HepG2 (cell line): Measurements from ENCODE around the gene CTSZ. TPM values are rescaled to one million over a fixed set of nuclear protein-coding genes. Genes with fewer than 3 reads are reported as not detected.

Experiments used
- ATF7-NPFF ChIP-seq: sonication (generic); formaldehyde crosslinking; IDR thresholded peaks from 2 replicates; pipeline ENCODE4 v1.8.1; 2023; ENCODE audit warnings: mild to moderate bottlenecking, low read depth, missing genetic modification reagents, moderate library complexity
- HINFP ChIP-seq: sonication (generic); formaldehyde crosslinking; IDR thresholded peaks from 2 replicates; pipeline ENCODE4 v1.4.0; 2020; ENCODE audit warnings: low read depth, mild to moderate bottlenecking, missing genetic modification reagents
- MZF1 ChIP-seq: sonication (generic); formaldehyde crosslinking; IDR thresholded peaks from 2 replicates; pipeline ENCODE4 v1.8.1; 2023; ENCODE audit warnings: mild to moderate bottlenecking, missing genetic modification reagents, borderline replicate concordance
- REL ChIP-seq: sonication (generic); formaldehyde crosslinking; conservative IDR thresholded peaks from 2 replicates; pipeline ENCODE4 v1.8.0; 2022; ENCODE audit warnings: mild to moderate bottlenecking, missing genetic modification reagents, moderate library complexity
- RELA ChIP-seq: sonication (generic); formaldehyde crosslinking; IDR thresholded peaks from 2 replicates; pipeline ENCODE4 v1.4.0; 2020; ENCODE audit warnings: missing genetic modification reagents
- SRSF9 ChIP-seq: fragments of 200-400 bp; formaldehyde crosslinking; IDR thresholded peaks from 2 replicates; pipeline ENCODE4 v1.6.1; 2018; ENCODE audit warnings: borderline replicate concordance, mild to moderate bottlenecking, low read depth, low read length; ENCODE audit not compliant: insufficient read depth, poor library complexity, severe bottlenecking
- THAP11 ChIP-seq: IDR thresholded peaks from 2 replicates; pipeline ENCODE4 v1.6.1; 2016; ENCODE audit warnings: missing biosample characterization, missing genetic modification reagents
- ZNF143 ChIP-seq: sonication (generic); formaldehyde crosslinking; IDR thresholded peaks from 2 replicates; pipeline ENCODE4 v1.4.0; 2020; ENCODE audit warnings: missing genetic modification reagents
- ZNF326 ChIP-seq: sonication (generic); formaldehyde crosslinking; IDR thresholded peaks from 2 replicates; pipeline ENCODE4 v1.4.0; 2020; ENCODE audit warnings: missing genetic modification reagents, borderline replicate concordance
- ZNF616 ChIP-seq: sonication (generic); formaldehyde crosslinking; IDR thresholded peaks from 2 replicates; pipeline ENCODE4 v1.5.0; 2020; ENCODE audit warnings: low read depth, mild to moderate bottlenecking, missing genetic modification reagents
- ZNF768 ChIP-seq: sonication (generic); formaldehyde crosslinking; IDR thresholded peaks from 2 replicates; pipeline ENCODE4 v1.4.0; 2020; ENCODE audit warnings: missing genetic modification reagents
- ZSCAN12 ChIP-seq: sonication (generic); formaldehyde crosslinking; IDR thresholded peaks from 2 replicates; pipeline ENCODE4 v1.9.0; 2021; ENCODE audit warnings: mild to moderate bottlenecking, missing genetic modification reagents
- polyA plus RNA-seq, 8 experiments: library from polyadenylated mRNA; depleted of rRNA in 3 of 8; stranded (reverse) in 7 of 8; unstranded in 1 of 8; fragments of >200 nt; fragmentation: Illumina TruSeq in 4 of 8; extraction: Trizol in 4 of 8; gene quantifications; 2 replicates each; pipeline versions ENCODE4 v1.2.1 to v1.2.3, GENCODE V29; 2011 to 2016; ENCODE audit warnings: low read depth in 4 of 8, missing spikeins in 1 of 8, mixed read lengths in 1 of 8; ENCODE audit not compliant: insufficient read depth in 1 of 8
- total RNA-seq, 5 experiments: library from RNA; depleted of rRNA; stranded (reverse); fragments of >200 nt; fragmentation: Illumina TruSeq; extraction: Trizol; gene quantifications; 2 replicates each; pipeline ENCODE4 v1.2.3, GENCODE V29; 2016; ENCODE audit warnings: low read depth in 1 of 5
- TF ChIP-seq, protein P1 (sequence below), 2 experiments: fragments of 450-650 bp in 1 of 2; sonication (generic) in 1 of 2; formaldehyde crosslinking in 1 of 2; IDR thresholded peaks; 2 replicates each; pipeline versions ENCODE4 v1.6.1 to v1.8.0; 2016 to 2022; ENCODE audit warnings: antibody characterized with exemption in 1 of 2, mild to moderate bottlenecking in 1 of 2, missing genetic modification reagents in 1 of 2
- TF ChIP-seq, protein P2 (sequence below): sonication (generic); formaldehyde crosslinking; IDR thresholded peaks from 2 replicates; pipeline ENCODE4 v1.5.0; 2020; ENCODE audit warnings: missing genetic modification reagents, mild to moderate bottlenecking, borderline replicate concordance
- TF ChIP-seq, protein P3 (sequence below): sonication (generic); formaldehyde crosslinking; IDR thresholded peaks from 2 replicates; pipeline ENCODE4 v1.4.0; 2020; ENCODE audit warnings: missing genetic modification reagents

Gene CTSZ
- total and polyA plus RNA-seq, 2 of the 13 experiments (the other 11 are each of a cell fraction or from before 2014, with no cell fraction given): 0.33 TPM; not detected in 1

DNA sequence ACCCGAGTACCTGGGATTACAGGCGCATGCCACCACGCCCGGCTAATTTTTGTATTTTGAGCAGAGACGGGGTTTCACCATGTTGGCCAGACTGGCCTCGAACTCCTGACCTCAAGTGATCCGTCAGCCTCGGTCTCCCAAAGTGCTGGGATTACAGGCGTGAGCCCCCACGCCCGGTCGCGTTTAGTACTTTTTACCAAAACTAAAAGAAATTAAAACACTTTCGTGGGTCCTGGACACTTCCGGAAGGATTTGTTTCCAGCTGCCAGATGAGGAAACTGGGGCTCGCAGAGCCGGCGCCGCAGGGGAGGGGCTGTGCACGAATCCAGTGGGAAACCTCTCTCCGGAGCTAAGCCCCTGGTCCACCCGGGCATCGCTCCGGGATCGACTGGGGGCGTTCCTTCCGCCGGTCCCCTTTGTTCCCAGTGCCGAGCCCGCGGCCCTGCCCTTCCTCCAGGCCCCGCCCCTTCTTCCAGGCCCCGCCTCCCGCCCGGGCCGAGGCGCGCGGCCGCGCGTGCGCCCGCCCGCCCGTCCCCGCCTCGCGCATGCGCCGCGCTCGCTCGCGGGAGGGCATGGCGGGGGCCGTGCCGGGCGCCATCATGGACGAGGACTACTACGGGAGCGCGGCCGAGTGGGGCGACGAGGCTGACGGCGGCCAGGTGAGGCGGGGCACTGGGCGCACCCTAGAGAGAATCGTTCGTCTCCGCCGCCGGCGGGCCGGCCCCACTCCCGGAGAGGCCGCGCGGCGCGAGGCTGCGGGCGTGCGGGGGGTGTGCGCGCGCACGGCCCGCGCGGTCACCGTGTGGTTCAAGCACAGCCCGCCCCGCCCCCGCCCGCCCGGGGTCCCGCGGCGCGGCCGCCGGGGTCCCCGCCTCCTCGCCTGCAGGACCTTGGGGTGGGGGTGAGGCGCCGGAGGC is 26.1 kb downstream of the CTSZ start, which contains the start of gene NELFCD (continued):
- TF ChIP-seq, protein P1, sequence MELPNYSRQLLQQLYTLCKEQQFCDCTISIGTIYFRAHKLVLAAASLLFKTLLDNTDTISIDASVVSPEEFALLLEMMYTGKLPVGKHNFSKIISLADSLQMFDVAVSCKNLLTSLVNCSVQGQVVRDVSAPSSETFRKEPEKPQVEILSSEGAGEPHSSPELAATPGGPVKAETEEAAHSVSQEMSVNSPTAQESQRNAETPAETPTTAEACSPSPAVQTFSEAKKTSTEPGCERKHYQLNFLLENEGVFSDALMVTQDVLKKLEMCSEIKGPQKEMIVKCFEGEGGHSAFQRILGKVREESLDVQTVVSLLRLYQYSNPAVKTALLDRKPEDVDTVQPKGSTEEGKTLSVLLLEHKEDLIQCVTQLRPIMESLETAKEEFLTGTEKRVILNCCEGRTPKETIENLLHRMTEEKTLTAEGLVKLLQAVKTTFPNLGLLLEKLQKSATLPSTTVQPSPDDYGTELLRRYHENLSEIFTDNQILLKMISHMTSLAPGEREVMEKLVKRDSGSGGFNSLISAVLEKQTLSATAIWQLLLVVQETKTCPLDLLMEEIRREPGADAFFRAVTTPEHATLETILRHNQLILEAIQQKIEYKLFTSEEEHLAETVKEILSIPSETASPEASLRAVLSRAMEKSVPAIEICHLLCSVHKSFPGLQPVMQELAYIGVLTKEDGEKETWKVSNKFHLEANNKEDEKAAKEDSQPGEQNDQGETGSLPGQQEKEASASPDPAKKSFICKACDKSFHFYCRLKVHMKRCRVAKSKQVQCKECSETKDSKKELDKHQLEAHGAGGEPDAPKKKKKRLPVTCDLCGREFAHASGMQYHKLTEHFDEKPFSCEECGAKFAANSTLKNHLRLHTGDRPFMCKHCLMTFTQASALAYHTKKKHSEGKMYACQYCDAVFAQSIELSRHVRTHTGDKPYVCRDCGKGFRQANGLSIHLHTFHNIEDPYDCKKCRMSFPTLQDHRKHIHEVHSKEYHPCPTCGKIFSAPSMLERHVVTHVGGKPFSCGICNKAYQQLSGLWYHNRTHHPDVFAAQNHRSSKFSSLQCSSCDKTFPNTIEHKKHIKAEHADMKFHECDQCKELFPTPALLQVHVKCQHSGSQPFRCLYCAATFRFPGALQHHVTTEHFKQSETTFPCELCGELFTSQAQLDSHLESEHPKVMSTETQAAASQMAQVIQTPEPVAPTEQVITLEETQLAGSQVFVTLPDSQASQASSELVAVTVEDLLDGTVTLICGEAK (IDR thresholded peaks at IDR 0.05): no peak
- TF ChIP-seq, protein P1 (CRISPR knock-in tag; IDR thresholded peaks at IDR 0.05): peak; percentile 42; the same call in 1 of the 2 replicates
- TF ChIP-seq ZNF326: no peak
- no peak for TF ChIP-seq MZF1
- TF ChIP-seq REL (CRISPR knock-in tag): no peak
- TF ChIP-seq THAP11 (CRISPR knock-in tag): peak; percentile 58
- TF ChIP-seq, protein P2, sequence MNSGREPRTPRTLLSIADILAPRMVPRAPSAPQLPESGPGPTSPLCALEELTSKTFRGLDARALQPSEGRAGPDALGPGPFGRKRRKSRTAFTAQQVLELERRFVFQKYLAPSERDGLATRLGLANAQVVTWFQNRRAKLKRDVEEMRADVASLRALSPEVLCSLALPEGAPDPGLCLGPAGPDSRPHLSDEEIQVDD (CRISPR knock-in tag): no peak; the same call in 1 of the 2 replicates
- TF ChIP-seq RELA: no peak; the same call in 1 of the 2 replicates
- no peak for TF ChIP-seq ZNF143
- no peak for TF ChIP-seq SRSF9
- peak; percentile 92 for TF ChIP-seq ZNF616 (CRISPR knock-in tag)
- TF ChIP-seq ZNF768 (CRISPR knock-in tag): peak; percentile 81
- TF ChIP-seq, protein P3, sequence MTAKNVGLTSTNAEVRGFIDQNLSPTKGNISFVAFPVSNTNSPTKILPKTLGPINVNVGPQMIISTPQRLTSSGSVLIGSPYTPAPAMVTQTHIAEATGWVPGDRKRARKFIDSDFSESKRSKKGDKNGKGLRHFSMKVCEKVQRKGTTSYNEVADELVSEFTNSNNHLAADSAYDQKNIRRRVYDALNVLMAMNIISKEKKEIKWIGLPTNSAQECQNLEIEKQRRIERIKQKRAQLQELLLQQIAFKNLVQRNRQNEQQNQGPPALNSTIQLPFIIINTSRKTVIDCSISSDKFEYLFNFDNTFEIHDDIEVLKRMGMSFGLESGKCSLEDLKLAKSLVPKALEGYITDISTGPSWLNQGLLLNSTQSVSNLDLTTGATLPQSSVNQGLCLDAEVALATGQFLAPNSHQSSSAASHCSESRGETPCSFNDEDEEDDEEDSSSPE: 0 out of 2 replicates have a peak, but pooled peaks have one; percentile 67
- peak; percentile 29; the same call in 1 of the 2 replicates for TF ChIP-seq HINFP (CRISPR knock-in tag)
- TF ChIP-seq ZSCAN12 (CRISPR knock-in tag): peak; percentile 82; the same call in 1 of the 2 replicates
- TF ChIP-seq ATF7-NPFF: peak; percentile 34; the same call in 1 of the 2 replicates
